Ovary (tissue), 3 donors: Measurements from ENCODE around the gene ARHGEF28.

ENCODE experiments used
- CTCF ChIP-seq, 3 donors: fragments of 450-650 bp in 2 of 3; fragments of 200-600 bp in 1 of 3; IDR thresholded peaks; one replicate each; pipeline versions ENCODE4 v1.5.1 to v1.8.0; 2016 to 2022; ENCODE audit warnings: antibody characterized with exemption in 3 of 3, mild to moderate bottlenecking in 1 of 3
- POLR2A ChIP-seq: fragments of 450-650 bp; IDR thresholded peaks from one replicate; pipeline ENCODE4 v1.6.1; 2017; ENCODE audit warnings: antibody characterized with exemption, mild to moderate bottlenecking, moderate library complexity
- donor health status: DM: no; HTN: no; CAD: no.

DNA sequence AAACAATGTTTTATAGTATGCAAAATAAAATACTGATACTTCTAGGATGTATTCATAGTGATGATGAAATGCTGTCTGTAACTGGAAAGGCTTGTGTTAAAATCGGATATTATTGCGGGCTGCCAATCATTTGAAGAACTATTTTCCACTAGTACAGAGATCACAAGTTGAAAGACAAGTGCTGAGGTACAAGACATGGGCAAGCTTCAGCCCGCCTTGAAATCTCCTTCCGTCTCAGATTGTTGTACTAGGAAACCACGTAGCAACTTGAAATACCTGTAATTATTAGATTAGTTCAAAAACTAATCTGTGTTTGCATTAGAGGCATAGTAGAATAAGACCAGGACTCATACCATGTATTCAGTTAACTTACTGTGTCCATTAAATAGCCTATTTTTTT is 218.2 kb downstream of the ARHGEF28 start:
- TF ChIP-seq CTCF (IDR thresholded peaks at IDR 0.05) (no peak), POLR2A (no peak)
